HG03196 (cell line): ENCODE measurements around the gene RBM6.
"Not testable (repeated sequence)": the region's sequence is repeated elsewhere in the genome, so short reads cannot be mapped to it uniquely, and the experiment has no call there.

Experiments
- ATAC-seq: cut with Tn5 transposase; IDR thresholded peaks from one replicate; pipeline ENCODE4 v1.9.1; 2021; ENCODE audit not compliant: unreplicated experiment

The RBM6 gene

DNA sequence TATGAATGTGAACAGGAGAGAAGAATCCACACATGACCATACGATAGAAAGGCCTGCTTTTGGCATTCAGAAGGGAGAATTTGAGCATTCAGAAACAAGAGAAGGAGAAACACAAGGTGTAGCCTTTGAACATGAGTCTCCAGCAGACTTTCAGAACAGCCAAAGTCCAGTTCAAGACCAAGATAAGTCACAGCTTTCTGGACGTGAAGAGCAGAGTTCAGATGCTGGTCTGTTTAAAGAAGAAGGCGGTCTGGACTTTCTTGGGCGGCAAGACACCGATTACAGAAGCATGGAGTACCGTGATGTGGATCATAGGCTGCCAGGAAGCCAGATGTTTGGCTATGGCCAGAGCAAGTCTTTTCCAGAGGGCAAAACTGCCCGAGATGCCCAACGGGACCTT is 28.4 kb downstream of the RBM6 start:
- ATAC-seq = no peak

DNA sequence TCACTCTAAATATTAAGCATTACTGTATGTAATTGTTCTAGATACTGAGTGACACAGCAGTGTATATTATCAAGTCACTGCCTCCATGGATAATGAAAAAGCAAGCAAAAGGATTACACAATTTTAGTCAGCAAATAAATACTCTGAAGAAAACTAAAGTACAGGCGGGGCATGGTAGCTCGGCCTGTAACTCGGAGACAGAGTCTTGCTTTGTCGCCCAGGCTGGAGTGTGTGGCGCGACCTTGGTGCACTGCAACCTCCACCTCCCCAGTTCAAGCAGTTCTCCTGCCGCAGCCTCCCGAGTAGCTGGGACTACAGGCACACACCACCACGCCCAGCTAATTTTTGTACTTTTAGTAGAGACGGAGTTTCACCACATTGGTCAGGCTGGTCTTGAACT is 32.7 kb downstream of the RBM6 start:
- no peak for ATAC-seq

DNA sequence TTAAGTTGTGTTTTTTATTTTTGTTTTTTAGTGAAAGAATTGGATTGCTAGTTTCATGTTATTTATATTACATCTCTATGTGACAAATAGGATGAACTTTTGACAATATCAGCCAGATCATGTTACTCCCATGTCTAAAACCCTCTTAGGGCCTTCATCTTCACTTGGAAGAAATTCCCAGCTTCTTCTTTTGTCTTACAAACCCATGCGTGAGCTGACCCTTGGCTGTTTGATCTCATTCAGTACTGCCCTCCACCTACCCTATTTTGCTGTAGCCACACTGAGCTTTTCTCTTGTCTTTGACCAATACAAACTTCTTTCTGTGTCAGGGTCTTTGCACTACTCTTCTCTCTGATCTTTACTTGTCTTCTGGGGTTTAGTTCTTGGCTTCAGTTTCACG is 37.0 kb downstream of the RBM6 start:
- ATAC-seq = no peak

GRCh38 chr3:49984394-49984793 is 44.4 kb downstream of the RBM6 start:
- ATAC-seq = no peak

DNA sequence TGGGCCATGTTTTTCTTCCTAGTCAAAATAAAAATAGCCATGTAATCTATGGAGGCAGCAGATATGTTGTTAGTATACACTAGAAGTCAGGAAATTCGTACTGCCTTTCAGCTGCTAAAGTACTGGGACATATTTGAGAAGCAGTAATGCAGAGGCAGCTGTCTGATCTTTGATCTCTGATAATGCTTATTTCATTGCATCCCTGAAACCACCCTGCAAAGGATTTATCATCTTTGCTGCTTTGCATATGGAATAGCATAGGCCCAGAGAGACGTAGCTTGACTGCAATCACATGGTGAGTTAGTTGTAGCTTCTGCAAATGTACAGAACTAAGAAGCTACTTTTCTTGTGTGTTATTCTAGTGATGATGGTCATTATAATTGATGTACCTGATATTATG is 52.4 kb downstream of the RBM6 start:
- no peak for ATAC-seq

GRCh38 chr3:49994476-49994875 is 54.5 kb downstream of the RBM6 start:
- no peak for ATAC-seq

DNA sequence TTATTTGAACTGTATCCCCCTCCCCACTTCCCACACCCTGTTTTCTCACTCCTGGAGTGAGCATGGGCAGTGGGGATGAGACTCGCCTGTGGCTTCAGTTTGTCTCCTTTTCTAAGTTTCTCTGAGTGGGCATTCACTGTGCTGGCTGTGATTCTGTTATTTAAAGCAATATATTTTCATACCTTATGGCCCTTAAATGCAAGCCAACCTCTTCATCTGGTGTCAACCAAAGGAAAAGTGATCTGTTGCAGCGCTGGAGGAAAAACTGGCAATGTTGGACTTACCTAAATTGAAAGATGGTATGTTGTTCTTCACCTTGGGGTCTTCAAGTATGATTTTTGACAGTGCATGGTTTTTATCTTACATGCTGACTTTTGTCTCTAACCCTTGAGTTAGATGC is 56.1 kb downstream of the RBM6 start:
- ATAC-seq = no peak

DNA sequence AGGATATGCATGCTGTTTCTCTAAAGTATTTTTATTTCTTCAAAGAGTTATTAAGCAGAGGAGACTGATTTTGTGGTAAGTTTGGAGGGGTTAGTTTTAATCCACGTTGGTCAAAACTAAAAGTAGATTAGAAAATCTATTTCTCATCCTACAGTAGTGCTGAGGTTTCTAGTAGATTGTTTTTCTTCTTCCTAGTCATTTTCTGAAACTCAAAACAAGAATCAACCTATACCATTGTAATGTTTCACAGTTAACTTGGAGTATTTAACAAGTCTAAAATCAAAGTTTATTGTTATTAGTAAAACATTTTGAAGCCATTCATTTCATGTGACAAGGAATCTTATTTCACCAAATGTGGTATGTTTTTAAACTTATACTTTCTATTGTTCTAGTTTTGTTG is 57.9 kb downstream of the RBM6 start:
- no peak for ATAC-seq

DNA sequence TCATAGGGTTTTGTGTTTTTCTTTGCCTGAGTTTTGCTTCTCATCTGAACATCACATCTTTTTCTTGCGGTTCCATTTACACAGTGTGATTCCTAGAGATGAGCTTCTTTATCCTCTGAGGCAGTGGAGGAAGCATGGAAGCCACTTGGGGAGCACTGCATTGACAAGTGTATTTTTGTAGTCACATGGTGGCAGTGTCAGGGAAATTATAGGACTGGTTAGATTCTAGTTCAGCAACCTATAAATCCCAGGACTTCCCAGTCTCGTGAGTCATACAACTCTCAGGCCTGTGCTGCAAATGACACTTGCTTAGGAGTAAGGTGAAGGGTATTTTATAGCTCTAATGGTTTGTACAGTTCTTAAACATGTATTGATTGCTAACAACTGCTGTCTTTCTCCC is 58.4 kb downstream of the RBM6 start:
- no peak for ATAC-seq

DNA sequence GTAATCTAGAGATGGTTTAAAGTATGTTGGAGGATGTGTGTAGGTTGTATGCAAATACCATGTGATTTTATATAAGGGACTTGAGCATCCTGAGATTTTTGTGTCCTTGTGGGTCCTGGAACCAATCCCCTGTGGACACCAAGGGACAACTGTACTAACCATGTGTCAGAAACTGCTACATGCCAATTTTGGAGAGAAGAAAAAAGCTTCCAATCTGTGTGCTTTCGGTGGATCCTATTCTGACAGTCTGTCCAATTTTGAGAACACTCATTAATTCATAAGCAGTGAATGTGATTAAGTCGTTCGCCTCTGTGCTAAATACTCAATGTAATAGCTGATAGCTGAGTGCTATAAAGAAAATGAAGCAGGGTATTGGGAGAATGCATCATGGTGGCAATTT is 61.6 kb downstream of the RBM6 start:
- no peak for ATAC-seq

DNA sequence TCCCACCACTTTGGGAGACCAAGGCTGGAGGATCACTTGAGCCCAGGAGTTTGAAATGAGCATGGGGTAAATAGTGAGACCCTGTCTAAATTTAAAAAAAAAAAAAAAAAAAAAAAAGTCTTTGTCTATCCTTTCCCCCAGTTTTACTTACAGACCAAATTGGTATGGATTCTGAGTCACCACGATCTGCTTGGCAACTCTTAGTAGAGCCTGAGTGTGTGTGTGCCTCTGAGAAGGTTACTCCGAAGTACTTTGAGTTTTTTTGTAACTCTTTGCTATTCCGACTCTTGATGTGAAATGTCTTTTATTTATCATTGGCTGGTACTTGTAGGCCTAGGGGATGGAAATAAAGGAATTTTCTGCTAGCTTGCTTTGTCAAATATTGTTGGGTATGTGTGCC is 63.3 kb downstream of the RBM6 start:
- no peak for ATAC-seq

- ATAC-seq = no peak
Observed at GRCh38 chr3:50003824-50004223, 63.9 kb downstream of the RBM6 start.

GRCh38 chr3:50008931-50009330 is 69.0 kb downstream of the RBM6 start:
- no peak for ATAC-seq

GRCh38 chr3:50010959-50011358 is 71.0 kb downstream of the RBM6 start:
- ATAC-seq = no peak

GRCh38 chr3:50015918-50016317 is 76.0 kb downstream of the RBM6 start:
- ATAC-seq = no peak

DNA sequence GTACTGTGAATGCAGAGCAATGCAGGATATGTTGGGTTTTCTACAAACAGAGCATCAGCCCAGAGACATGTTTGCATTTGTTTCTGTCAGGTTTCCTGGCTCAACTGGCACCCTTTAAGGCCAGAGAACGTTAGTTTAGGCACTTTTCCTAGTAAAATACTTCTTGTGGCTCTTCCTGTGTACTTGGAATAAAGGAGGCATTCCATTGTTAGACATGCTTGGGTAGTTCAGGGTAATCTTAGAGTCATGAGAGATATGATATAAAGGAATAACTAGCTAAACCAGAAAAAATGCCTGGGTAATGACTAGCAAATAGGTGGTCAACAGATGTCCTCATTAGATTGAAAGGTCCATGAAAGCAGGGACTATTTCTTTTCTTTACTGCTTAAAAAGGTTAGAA is 88.4 kb downstream of the RBM6 start:
- ATAC-seq = no peak

GRCh38 chr3:50031201-50031600 is 91.3 kb downstream of the RBM6 start:
- not testable (repeated sequence) for ATAC-seq

- no peak for ATAC-seq
Observed at GRCh38 chr3:50044976-50045375, 105.0 kb downstream of the RBM6 start.

DNA sequence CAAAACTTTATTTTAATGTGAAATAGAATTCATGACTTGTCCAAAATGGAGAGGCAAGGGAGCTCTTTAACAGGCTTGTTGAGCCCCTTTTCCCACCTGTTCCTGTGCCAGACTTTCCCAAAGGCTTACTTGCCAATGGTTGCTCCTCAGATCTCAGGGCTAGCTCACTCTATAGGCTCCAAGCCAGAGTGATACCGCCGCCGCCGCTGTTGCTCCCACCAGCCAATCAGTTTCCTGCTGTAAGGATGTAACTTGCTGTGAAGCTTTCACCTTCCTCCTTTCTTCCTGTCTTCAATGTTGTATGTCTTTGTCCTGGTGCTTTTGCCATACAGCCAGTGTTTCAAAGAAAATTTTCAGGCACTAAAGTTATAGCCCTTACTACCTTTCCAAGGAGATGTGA is 107.5 kb downstream of the RBM6 start:
- no peak for ATAC-seq

GRCh38 chr3:50050361-50050760 is 110.4 kb downstream of the RBM6 start:
- no peak for ATAC-seq

DNA sequence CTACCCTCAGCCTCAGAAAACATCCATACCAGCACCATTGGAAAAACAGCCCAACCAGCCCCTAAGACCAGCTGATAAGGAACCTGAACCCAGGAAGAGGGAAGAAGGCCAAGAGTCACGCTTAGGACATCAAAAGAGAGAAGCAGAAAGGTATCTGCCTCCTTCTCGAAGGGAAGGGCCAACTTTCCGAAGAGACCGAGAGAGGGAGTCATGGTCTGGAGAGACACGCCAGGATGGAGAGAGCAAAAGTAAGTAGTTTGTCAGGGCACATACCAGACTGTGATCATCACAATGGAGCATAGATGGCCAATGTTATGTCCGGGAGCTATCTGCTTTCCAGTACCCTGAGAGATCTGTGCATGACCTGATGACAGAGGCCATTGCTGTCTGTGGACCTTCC is 117.8 kb downstream of the RBM6 start:
- ATAC-seq = no peak

- ATAC-seq = no peak
Observed at GRCh38 chr3:50068134-50068533, 128.2 kb downstream of the RBM6 start.

DNA sequence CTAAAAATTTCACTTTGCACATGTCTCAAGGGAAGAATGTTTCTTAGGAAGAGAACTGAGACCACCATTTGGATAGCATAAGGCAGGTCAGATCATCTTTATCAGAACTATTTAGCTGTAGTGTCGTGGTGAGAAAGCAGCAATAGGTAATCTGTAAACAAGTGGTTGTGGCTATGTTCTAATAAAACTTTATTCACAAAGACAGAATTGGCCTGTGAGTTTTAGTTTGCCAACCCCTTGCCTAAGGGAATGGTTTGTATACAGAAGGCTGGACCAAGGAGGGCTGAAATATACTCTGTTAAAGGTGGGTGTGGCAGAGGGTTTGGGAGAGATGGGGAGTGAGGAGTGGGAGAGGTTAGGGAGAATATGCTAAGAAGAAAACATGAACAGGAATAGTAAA is 138.1 kb downstream of the RBM6 start:
- ATAC-seq = no peak

DNA sequence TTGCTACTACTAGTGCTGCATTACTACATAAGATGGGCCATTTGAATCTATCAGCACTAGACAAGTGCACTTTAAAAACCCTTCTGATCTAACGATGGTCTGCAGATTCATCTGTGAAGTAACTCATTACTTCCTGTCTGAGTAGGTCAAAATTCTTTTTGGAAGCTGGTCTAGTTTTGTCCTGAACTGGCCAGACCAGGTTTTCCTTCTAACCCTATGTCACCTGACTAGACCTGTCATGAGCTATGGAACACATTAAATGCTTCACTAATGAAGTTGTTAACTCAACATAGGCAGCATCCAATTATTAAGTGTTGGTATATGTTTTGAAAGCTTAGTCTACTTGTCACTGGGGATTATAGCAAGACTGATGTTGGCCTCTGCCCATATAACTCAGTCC is 138.7 kb downstream of the RBM6 start:
- no peak for ATAC-seq
